ENCODE results near the gene SLX4.

SLX4 gene

GRCh38 chr16:3598236-3598635 lies 13.2 kb downstream of the SLX4 start:
- DNase-seq, result no peak

DNA sequence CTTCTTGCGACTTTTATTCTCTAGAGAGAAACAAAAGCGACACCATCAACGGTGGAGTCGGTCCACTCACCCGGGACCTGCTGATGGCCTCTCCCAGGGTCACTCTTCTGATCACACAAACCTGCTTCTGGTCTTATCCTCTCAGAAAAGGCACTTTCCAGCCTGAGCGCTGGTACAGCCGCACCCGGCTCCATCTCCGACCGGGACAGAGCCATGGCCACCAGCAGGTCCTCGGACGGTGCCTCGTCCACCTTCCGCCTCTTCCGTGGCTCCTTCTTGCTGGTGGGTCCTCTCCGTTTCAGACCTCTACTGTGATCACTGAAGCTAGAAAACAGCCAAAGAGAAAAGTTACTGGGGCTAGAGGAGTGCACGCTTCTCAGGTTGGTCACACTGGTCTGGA lies 13.7 kb downstream of the SLX4 start:
- no peak for DNase-seq

GRCh38 chr16:3597226-3597625 lies 14.2 kb downstream of the SLX4 start:
- no peak for DNase-seq

GRCh38 chr16:3596101-3596861 lies 15.1 kb downstream of the SLX4 start:
- no peak for DNase-seq

DNA sequence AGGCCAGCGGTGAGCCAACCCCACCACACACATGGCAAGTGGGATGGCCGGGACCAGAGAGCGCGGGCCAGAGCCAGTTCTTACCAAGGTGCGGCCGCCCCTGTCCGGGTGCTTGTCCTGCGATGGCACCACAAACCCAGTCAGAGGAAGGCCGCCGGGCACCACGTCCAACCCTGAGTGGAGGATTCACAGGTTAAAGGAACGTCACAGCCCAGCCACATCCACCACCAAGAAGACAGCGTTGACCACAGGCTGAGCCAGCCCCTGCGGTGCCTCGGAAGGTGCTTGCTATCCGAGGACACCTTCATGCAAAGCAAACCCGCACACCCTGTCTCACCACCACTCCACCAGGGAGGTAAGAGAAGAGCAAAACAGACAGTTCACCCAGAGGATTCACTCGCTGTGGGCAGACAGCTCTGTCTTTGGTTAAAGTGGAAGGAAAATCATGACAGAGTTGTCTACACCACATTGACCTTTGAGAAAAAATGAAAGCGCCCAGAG lies 15.8 kb downstream of the SLX4 start:
- DNase-seq, result no peak

GRCh38 chr16:3595110-3595486 lies 16.3 kb downstream of the SLX4 start:
- DNase-seq, result no peak

GRCh38 chr16:3594316-3595109 lies 16.9 kb downstream of the SLX4 start:
- DNase-seq, result no peak

DNA sequence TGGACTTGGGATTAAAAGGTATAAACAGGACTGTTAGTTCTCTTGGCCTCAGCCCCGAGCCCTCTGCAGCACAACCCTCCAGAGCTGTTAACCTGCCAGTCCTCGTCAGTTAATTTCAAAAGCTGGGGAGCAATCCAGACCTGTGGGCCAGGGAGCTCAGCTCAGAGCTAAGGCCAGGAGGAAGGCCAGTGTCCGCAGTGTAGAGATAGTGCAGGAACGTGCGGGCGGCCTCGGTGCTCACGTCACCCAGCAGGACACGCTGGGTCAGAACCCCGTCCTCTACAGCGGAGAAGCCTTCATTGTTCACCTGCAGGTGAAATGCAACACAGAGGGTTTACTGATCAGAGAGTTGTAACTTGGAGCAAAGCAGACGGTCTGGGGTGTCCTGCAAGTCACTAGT lies 18.8 kb downstream of the SLX4 start:
- no peak for DNase-seq

- no peak for DNase-seq
Observed at GRCh38 chr16:3591991-3592390, 19.4 kb downstream of the SLX4 start.

- no peak for DNase-seq
Observed at GRCh38 chr16:3591436-3591803, 20.0 kb downstream of the SLX4 start.

- DNase-seq, result no peak
Observed at GRCh38 chr16:3590736-3591435, 20.5 kb downstream of the SLX4 start.

DNA sequence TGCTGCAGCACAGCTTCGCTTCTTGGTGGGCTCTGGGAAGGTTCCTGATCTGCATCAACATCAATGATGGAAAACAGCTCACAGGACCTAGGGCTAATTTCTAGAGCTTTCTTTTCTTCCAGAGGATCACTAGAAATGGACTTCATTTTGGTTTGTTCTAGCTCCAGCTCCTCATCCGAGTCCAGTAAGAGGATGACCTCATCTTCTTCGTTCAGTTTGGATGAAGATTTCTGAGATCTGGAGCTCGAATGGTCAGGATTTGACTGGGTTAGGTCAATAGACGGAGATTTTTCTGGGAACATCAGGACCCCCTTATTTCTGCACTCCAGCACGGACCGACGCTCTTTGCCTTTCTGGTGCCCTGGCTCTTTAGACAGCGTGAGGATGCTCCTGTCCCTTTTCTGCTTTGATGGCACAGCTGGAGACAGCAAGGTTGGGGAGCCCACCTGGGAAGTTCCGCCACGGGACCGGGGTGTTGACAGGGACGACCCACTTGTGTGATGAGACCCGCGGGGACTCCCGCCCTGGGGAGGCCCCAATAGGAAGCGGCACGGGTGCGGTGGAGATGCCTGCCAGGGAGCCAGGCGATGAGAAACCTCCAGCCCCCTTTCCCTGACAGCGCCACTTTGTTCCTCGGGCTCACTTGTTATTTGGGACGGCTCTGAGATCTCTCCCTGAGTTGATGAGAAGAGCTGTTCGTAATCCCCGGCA lies 21.3 kb downstream of the SLX4 start:
- DNase-seq, result no peak

- DNase-seq, result no peak
Observed at GRCh38 chr16:3589441-3589921, 21.9 kb downstream of the SLX4 start.

- DNase-seq, result no peak
Observed at GRCh38 chr16:3589001-3589400, 22.4 kb downstream of the SLX4 start.

DNA sequence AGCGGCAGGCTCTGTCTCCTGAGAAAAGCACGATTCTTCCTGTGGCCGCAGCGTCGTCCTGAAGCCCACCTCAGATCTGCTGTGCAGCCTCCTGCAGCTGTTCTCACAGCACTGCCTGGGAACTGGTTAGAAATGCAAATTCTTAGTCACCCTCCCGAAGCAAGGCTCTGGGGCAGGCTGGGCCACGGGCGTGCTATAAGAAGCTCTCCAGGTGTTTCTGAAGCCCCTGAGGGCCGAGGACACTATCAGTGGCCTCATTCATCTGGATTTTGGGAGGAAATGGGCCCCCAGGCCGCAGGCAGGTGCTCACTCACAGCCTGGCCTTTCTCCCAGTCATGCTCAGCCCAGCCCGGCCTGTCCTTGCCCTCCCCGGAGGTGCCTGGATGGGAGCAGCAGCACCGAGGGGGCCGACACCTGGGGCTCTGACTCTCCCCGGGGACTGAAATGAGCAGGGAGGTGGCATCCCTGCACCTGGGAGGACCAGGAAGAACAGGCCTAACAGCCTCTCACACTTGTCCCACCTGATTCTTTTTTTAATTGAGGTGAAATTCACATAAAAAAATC lies 23.8 kb downstream of the SLX4 start:
- no peak for DNase-seq

DNA sequence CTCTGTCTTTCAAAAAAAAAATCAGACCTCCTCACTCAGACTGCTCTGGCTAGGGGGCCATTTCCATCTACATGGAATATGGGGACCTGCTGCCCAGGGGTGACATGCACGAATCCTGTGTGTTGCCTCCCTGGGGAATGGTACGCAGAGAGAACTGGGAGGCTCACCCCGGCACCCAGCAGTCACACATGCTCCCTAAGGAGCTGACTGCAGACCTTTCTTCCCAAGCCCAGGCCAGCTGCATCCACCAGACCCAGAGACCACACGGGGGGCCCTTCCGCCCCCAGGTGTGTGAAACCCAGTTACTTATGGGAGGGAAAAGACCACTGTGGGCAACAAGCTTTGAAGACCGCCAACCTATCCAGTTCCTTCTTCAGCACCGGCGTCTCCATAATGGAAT lies 27.0 kb downstream of the SLX4 start:
- DNase-seq, result no peak

- no peak for DNase-seq
Observed at GRCh38 chr16:3583303-3584038, 27.9 kb downstream of the SLX4 start.

DNA sequence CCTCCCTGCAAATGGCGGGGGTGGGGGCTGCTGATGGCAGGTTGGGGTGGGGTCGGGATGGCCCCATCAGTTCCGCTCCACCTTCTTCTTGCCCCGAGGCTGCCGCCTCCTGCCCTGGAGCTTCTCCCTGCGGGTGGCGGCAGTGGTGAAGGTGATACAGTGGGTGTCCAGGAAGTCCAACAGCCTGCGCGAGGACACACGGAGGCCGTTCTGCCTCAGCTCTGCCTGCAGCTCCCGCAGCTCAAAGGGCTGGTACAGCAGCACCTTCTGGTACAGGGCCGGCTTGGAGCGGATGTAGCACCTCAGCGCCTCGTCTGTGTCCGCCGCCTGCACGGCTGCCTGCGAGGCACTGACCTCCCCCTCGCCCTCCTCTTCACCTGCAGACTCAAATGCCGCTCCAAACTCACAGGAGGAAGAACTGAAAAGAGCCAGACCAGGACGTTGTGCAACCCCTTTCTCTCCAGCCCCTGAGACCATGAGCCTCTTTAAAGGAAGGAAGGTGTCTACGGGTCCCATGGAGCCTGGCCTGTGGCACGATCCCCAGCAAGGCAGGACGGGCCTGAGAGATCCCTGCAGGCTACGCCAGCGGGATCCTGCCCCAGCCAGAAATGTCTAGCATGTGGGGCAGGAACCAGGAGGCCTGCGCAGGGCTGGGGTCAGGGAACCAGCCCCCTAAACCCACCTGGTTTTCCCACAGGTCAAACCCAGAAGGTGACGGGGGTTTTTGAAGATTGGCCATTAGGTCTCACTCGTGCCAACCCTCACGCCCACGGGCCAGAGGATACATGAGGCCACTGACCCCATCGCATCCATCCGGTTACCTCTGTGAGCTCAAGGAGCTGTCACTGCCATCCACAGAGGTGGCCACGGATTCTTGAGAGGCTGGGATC lies 28.9 kb downstream of the SLX4 start:
- DNase-seq, result no peak

DNA sequence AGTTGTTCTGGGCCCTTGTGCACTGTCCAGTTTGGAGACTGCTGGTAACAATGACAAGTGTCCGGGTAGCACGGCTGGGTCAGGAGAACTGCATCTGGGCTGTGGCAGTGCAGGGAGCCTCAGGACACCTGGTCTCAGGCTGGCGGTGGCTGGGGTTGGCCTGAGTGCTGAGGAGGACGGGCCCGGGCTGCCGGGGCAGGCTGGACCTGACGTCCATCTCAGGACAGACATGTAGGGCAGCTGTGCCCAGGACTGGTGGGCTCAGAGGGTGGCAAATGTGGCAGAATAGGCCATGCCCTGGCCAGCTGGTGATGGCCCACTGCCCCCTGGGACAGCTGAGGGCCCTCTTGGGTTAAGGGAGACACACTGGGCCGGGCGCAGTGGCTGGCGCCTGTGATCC lies 30.0 kb downstream of the SLX4 start:
- DNase-seq, result no peak

DNA sequence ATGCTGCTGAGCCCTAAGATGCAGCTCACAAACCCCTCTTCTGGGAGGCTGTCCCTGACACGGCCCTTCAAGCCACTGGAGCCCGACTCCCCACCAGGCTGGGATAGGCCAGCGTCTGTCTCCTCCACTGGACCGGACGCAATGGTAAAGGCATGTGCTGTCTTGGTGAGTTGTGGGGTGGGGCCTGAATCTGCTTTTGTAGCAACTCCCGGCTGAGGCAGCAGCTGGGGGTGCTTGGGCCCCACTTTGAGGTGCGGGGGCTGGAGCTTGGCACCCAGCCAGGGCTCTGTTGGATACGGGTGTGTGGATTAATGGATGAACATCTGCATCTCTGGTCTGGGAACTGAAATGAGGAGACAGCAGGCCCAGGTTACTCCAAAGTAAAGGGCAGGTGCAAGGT lies 30.7 kb downstream of the SLX4 start:
- DNase-seq, result no peak

DNA sequence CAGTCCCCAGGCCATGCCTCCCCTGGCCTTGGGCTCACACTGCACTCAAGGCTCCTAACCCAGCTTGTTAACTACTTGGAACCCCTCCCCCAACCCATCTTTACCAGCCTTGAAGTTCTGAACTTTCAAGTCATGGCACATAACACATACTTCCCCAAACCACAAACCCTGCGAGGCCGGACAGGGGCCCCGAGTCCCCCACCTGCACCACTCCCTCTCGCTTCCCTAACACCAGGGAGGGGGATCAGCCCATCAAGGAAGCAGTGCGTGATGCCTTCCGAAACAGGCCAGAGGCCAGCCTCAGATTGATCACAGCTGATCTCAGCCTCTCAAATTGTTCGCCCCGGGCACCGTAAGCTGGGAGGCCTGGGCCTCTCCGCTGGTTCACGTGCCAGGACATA lies 31.2 kb downstream of the SLX4 start:
- DNase-seq, result no peak
